Left ventricle myocardium inferior (tissue), 1 donor: ENCODE measurements around the gene PPFIBP1. TPM values are rescaled to one million over a fixed set of nuclear protein-coding genes. Genes with fewer than 3 reads are reported as not detected.
A peak's percentile ranks its signal among the peaks of the same experiment; 100 is the strongest.
"Not testable (repeated sequence)": the region's sequence is repeated elsewhere in the genome, so short reads cannot be mapped to it uniquely, and the experiment has no call there.

Experiments used
- DNase-seq: peaks from one replicate; pipeline ENCODE4 v3.0.0-alpha.2; 2020
- H3K27ac ChIP-seq: fragments of 200-600 bp; replicated peaks from 2 replicates; pipeline ENCODE4 v1.8.0; 2021
- H3K27me3 ChIP-seq: fragments of 200-600 bp; 2 replicates; pipeline ENCODE4 v1.8.0; 2021; ENCODE audit warnings: low read depth
- H3K36me3 ChIP-seq: fragments of 200-600 bp; 2 replicates; pipeline ENCODE4 v1.8.0; 2021
- H3K4me1 ChIP-seq: fragments of 200-600 bp; 2 replicates; pipeline ENCODE4 v1.8.0; 2021
- H3K4me3 ChIP-seq: fragments of 200-600 bp; 2 replicates; pipeline ENCODE4 v1.8.0; 2021; ENCODE audit warnings: mild to moderate bottlenecking, moderate library complexity
- H3K9me3 ChIP-seq: fragments of 200-600 bp; replicated peaks from 2 replicates; pipeline ENCODE4 v1.8.0; 2021
- intact Hi-C: fragments of 100-400 bp; cut with micrococcal nuclease; formaldehyde crosslinking; loops from one replicate; pipeline ENCODE4 v1.11.0; 2022
- total RNA-seq: library from RNA; stranded (reverse); fragmentation: NEBNext Ultra II Directional; extraction: Animal tissue kit (Norgen Biotek cat#: 25700); gene quantifications from one replicate; pipeline ENCODE4 v1.2.1, GENCODE V29; 2021
- TF ChIP-seq, protein P1 (sequence below): fragments of 200-600 bp; IDR thresholded peaks from 2 replicates; pipeline ENCODE4 v1.8.0; 2021; ENCODE audit warnings: antibody characterized with exemption, mild to moderate bottlenecking, borderline replicate concordance
- donor health status: DM: no; HTN: yes; CAD: no; lungs with severe emphysema.

The PPFIBP1 gene
- total RNA-seq, 1 donor from 2014 or later = 258 TPM

DNA sequence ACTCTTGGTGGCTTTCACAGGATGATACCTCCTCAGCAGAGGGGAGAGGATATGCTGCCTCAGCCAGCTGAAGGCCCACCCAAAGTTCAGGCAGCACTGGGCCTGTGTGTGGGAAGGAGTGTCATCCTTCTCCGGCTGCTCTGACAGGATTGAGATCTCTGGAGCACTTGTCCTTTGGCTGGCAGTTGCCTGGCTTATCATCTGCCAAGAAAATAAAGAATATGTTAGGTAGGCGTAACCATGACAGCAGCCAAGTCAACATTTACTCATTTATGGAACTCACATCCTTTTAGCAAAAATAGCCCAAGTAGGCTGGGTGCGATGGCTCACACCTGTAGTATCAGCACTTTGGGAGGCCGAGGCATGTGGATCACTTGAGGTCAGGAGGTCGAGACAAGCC, 68.5 kb downstream of the PPFIBP1 start:
- Histone ChIP-seq H3K36me3 (peaks cover 16% of the 10 kb centered on the region), H3K27ac (peak overlapping the region; percentile 69), H3K4me3 (no peak overlapping the region), H3K4me1 (peaks cover 93% of the 10 kb centered on the region), H3K27me3 (no peaks in the 10 kb centered on the region), H3K9me3 (no peaks in the 10 kb centered on the region)
- TF ChIP-seq, protein P1, sequence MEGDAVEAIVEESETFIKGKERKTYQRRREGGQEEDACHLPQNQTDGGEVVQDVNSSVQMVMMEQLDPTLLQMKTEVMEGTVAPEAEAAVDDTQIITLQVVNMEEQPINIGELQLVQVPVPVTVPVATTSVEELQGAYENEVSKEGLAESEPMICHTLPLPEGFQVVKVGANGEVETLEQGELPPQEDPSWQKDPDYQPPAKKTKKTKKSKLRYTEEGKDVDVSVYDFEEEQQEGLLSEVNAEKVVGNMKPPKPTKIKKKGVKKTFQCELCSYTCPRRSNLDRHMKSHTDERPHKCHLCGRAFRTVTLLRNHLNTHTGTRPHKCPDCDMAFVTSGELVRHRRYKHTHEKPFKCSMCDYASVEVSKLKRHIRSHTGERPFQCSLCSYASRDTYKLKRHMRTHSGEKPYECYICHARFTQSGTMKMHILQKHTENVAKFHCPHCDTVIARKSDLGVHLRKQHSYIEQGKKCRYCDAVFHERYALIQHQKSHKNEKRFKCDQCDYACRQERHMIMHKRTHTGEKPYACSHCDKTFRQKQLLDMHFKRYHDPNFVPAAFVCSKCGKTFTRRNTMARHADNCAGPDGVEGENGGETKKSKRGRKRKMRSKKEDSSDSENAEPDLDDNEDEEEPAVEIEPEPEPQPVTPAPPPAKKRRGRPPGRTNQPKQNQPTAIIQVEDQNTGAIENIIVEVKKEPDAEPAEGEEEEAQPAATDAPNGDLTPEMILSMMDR = no peak
- DNase-seq = peak; percentile 28
- intact Hi-C loops = no loop called here

DNA sequence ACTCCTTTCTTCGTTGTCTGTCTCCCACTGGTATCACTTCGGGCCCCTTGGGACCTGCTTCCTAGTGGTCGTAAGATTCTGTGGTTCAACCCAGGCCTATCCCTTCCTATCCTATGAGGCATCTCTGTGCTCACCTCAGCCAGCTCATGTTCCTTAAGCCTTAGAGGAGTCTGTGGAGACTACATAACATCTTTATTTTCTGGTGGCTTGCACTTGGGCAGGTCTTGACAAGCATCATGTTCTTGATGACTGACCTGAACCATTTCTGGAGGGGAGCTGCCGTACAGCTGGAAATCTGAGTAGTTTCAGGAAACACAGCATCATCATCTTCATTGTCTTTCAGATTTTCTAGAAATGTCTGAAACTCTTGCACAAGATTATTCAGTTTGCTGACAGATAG, 69.3 kb downstream of the PPFIBP1 start:
- H3K4me3 ChIP-seq = no peak overlapping the region
- H3K27me3 ChIP-seq = no peaks in the 10 kb centered on the region
- H3K27ac ChIP-seq = peak overlapping the region; percentile 69
- no peaks in the 10 kb centered on the region for H3K9me3 ChIP-seq
- TF ChIP-seq, protein P1 = no peak
- peaks cover 93% of the 10 kb centered on the region for H3K4me1 ChIP-seq
- peaks cover 16% of the 10 kb centered on the region for H3K36me3 ChIP-seq
- intact Hi-C loops = no loop called here
- DNase-seq = no peak

DNA sequence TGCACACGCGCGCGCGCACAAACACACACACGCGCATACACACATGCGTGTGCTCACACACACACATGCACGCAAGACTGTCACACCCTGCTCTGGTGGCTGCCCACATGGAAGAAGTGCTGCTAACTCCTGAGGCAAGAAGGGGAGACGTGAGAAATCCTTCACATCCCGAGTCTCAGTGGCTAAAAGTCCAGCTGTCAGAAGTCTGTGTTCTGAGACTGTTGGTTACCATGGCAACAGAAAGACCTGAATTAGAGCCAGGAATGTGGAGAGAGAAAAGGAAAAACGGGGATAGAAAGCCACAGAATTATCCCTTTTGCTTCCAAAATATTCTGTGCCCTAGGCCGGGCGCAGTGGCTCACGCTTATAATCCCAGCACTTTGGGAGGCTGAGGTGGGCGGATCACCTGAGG, 71.2 kb downstream of the PPFIBP1 start:
- Histone ChIP-seq H3K4me3 (peak overlapping the region; percentile 26), H3K36me3 (peaks cover 16% of the 10 kb centered on the region), H3K4me1 (peaks cover 95% of the 10 kb centered on the region), H3K9me3 (no peaks in the 10 kb centered on the region), H3K27me3 (no peaks in the 10 kb centered on the region), H3K27ac (peak overlapping the region; percentile 69)
- no peak for DNase-seq
- TF ChIP-seq, protein P1 = no peak
- intact Hi-C loops = no loop called here

DNA sequence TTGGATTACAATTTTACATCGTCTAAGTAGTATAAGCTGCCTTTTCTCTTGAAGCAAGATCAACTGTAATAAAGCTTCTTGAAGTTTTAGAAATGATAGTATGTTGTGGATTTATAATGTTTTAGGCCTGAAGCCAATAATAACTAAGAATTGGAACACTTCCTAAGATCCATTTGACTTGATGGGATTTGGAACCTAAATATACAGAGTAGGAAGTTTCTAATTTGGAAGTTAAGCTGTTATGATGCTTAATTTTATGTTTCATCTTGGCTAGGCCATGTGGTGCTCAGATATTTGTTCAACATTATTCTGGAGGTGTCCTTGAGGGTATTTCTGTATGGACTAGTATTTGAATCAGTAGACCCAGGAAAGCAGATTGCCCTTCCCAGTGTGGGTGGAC, 74.9 kb downstream of the PPFIBP1 start:
- H3K4me1 ChIP-seq = peaks cover 95% of the 10 kb centered on the region
- H3K27me3 ChIP-seq, DNase-seq, H3K9me3 ChIP-seq, H3K4me3 ChIP-seq, intact Hi-C loops: not testable (repeated sequence)
- peaks cover 16% of the 10 kb centered on the region for H3K36me3 ChIP-seq
- peak overlapping the region; percentile 62 for H3K27ac ChIP-seq

DNA sequence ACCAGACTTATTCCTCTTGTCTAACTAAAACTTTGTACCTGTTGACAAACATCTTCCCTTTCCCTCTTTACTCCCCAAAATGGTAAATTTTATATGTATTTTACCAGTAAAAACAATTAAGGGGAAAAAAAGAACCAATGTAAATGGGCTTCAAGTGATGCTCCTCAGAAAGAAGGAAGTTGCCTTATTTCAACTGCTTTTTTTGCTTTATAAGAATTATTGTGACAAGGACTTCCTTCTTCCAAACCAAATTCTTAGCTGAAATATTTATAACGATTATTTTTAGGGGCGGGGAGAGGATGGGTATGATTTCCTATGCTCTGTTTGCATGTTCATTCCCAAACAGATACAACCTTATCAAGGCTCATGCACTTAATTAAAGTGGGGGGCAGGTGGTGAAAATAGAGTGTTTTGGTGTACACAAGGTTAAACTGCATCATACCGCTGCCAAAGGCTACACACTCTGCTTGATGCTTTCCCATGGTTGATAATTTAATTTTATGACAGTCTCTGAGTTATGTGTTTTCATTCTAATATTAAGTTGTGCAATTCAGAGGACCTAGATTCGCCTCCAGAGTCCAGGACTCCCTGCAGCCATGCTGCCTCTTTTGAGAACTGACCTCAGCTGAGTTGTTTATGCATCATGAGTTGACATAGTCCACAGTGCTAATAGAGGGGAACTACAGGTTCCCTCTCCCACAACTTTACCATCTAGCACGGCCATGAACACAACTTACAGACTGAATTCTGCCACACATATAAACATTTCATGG, 77.2 kb downstream of the PPFIBP1 start:
- DNase-seq, H3K27ac ChIP-seq, intact Hi-C loops, H3K36me3 ChIP-seq, H3K9me3 ChIP-seq, H3K27me3 ChIP-seq, H3K4me3 ChIP-seq: not testable (repeated sequence)
- H3K4me1 ChIP-seq = peaks cover 96% of the 10 kb centered on the region

DNA sequence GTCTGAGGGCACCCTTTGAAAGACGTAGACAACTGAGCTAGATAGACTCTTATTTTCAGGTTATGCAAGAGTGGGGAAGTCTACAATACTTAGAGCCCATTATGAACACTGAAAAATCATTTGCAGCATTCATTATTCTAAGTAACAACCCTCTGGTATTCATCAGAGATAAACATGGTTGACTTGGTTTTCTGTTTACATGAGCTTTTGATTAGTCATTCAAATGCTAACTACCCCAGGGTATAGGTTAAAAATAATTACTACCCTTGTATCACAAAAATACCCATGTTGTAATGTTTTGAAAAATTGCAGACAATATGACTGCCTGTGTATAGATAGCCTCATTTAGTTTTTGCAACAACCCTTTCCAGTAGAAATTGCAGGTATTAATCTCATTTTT, 78.5 kb downstream of the PPFIBP1 start:
- Histone ChIP-seq H3K27me3 (no peaks in the 10 kb centered on the region), H3K27ac (no peak overlapping the region), H3K9me3 (no peaks in the 10 kb centered on the region), H3K4me3 (no peak overlapping the region), H3K4me1 (peaks cover 98% of the 10 kb centered on the region), H3K36me3 (no peaks in the 10 kb centered on the region)
- intact Hi-C loops = no loop called here
- DNase-seq = no peak
- TF ChIP-seq, protein P1 = no peak
